Heart left ventricle (tissue), 13 donors: Measurements from ENCODE around the gene SCP2.

Source experiments
- POLR2A ChIP-seq, 2 donors: fragments of 450-650 bp; IDR thresholded peaks; one replicate each; pipeline ENCODE4 v1.6.1; 2017; ENCODE audit warnings: antibody characterized with exemption in 2 of 2, mild to moderate bottlenecking in 2 of 2, moderate library complexity in 2 of 2
- TF ChIP-seq, protein P1 (sequence below), 12 donors: fragments of 200-600 bp; sonication (generic) in 4 of 12; IDR thresholded peaks; one replicate each; pipeline versions ENCODE4 v1.5.0 to v1.8.0; 2018 to 2022; ENCODE audit warnings: antibody characterized with exemption in 12 of 12, mild to moderate bottlenecking in 5 of 12
- donor health status: ischemic (EF 13 %, LVEDD 7.1; RV severe dilation, severe dysfunction).
- donor health status: DM: no; HTN: yes; CAD: no.
- donor health status: DM: no; HTN: no; CAD: no.
- donor health status: ischemic (EF 25% LVEDD 6.9; RV normal size, moderate dysfunction).
- donor health status: ischemic (EF 25% LVEDD 5.7; RV mildly dilated, moderate dysfunction).
- donor health status: ischemic (EF 35%, LVEDD 5.7; RV mildly dilated, moderate dysfunction).
- donor health status: nonischemic (EF 11% LVEDD 7.7; RV severe dilation, severe dysfunction).
- donor health status: DM: yes; HTN: yes; CAD: no.
- donor health status: PGD.
- donor health status: ischemic (EF 29% LVEDD 5.4; RV normal size, mild dysfunction).
- donor health status: nonischemic (EF 23%, LVEDD 6.1; RV moderate dilation, normal function).

DNA sequence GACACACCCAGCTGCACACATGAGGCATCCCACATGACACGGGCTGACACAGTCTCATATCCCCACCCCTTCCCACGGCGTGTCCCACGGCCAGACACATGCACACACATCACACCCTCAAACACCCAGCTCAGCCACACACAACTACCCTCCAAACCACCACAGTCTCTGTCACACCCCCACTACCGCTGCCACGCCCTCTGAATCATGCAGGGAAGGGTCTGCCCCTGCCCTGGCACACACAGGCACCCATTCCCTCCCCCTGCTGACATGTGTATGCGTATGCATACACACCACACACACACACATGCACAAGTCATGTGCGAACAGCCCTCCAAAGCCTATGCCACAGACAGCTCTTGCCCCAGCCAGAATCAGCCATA lies 157.5 kb downstream of the SCP2 start:
- TF ChIP-seq, protein P1, sequence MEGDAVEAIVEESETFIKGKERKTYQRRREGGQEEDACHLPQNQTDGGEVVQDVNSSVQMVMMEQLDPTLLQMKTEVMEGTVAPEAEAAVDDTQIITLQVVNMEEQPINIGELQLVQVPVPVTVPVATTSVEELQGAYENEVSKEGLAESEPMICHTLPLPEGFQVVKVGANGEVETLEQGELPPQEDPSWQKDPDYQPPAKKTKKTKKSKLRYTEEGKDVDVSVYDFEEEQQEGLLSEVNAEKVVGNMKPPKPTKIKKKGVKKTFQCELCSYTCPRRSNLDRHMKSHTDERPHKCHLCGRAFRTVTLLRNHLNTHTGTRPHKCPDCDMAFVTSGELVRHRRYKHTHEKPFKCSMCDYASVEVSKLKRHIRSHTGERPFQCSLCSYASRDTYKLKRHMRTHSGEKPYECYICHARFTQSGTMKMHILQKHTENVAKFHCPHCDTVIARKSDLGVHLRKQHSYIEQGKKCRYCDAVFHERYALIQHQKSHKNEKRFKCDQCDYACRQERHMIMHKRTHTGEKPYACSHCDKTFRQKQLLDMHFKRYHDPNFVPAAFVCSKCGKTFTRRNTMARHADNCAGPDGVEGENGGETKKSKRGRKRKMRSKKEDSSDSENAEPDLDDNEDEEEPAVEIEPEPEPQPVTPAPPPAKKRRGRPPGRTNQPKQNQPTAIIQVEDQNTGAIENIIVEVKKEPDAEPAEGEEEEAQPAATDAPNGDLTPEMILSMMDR (IDR thresholded peaks at IDR 0.05) = no peak
- no peak for TF ChIP-seq POLR2A (IDR thresholded peaks at IDR 0.05)
